Kidney (tissue), 14 donors: ENCODE results near the gene NEO1. TPM values are rescaled to one million over a fixed set of nuclear protein-coding genes. Genes with fewer than 3 reads are reported as not detected.

Source experiments
- DNase-seq, 5 donors: peaks; one replicate each; pipeline ENCODE4 v3.0.0-alpha.2; 2013 to 2020
- FAIRE-seq: peaks from 2 replicates; lab custom pipeline; 2012; peaks lifted over from hg19 to GRCh38; lab: Jason Lieb, UNC
- H3K27ac ChIP-seq, 2 donors: one replicate each; pipeline ENCODE4 v1.7.0; 2013; ENCODE audit warnings: low read depth in 2 of 2, low read length in 2 of 2, inconsistent platforms in 1 of 2
- H3K27me3 ChIP-seq: one replicate; pipeline ENCODE4 v1.7.1; 2013; ENCODE audit warnings: low read length, inconsistent platforms; ENCODE audit not compliant: control insufficient read depth, insufficient read depth
- H3K36me3 ChIP-seq, 3 donors: one replicate each; pipeline versions ENCODE4 v1.7.0 to v1.7.1; 2013; ENCODE audit warnings: low read length in 3 of 3, control low read depth in 1 of 3, inconsistent platforms in 1 of 3; ENCODE audit not compliant: insufficient read depth in 3 of 3, control insufficient read depth in 2 of 3
- H3K4me1 ChIP-seq, 3 donors: one replicate each; pipeline versions ENCODE4 v1.7.0 to v1.7.1; 2013; ENCODE audit warnings: low read length in 3 of 3, inconsistent platforms in 1 of 3, low read depth in 1 of 3; ENCODE audit not compliant: control insufficient read depth in 2 of 3, insufficient read depth in 2 of 3
- H3K4me3 ChIP-seq, 3 donors: one replicate each; pipeline versions ENCODE4 v1.7.0 to v1.8.1; 2013; ENCODE audit warnings: low read length in 3 of 3, control low read depth in 1 of 3, inconsistent platforms in 1 of 3
- H3K9ac ChIP-seq, 3 donors: one replicate each; pipeline versions ENCODE4 v1.7.0 to v1.7.1; 2013; ENCODE audit warnings: low read length in 3 of 3, control low read depth in 1 of 3, inconsistent platforms in 1 of 3
- H3K9me3 ChIP-seq, 3 donors: one replicate each; pipeline versions ENCODE4 v1.7.0 to v1.7.1; 2013; ENCODE audit warnings: low read length in 3 of 3, control low read depth in 1 of 3, inconsistent platforms in 1 of 3; ENCODE audit not compliant: control insufficient read depth in 2 of 3, insufficient read depth in 1 of 3
- CTCF ChIP-seq: IDR thresholded peaks from 3 replicates; pipeline ENCODE4 v1.5.1; 2012; ENCODE audit warnings: mild to moderate bottlenecking, moderate library complexity, borderline replicate concordance; ENCODE audit not compliant: insufficient read depth; ENCODE audit errors: extremely low read depth
- intact Hi-C: fragments of 100-400 bp; cut with DNase I; formaldehyde crosslinking; loops from one replicate; pipeline ENCODE4 v1.11.1; 2022
- polyA plus RNA-seq: library from polyadenylated mRNA; stranded (reverse); fragments of 350-450 nt; fragmentation: Illumina TruSeq; extraction: RNeasy Lipid Tissue Mini Kit (QIAGEN cat#74804); gene quantifications from one replicate; pipeline ENCODE4 v1.2.3, GENCODE V29; 2014; ENCODE audit warnings: low read depth, low replicate concordance; ENCODE audit not compliant: insufficient read depth
- total RNA-seq: library from RNA; stranded (reverse); fragmentation: NEBNext Ultra II Directional; extraction: Animal tissue kit (Norgen Biotek cat#: 25700); gene quantifications from one replicate; pipeline ENCODE4 v1.2.1, GENCODE V29; 2021
- donor health status: control.
- donor health status: control.
- donor health status: control.
- donor health status: control.
- donor health status: control.
- donor health status: DM: yes; HTN: yes; CAD: no.
- donor health status: Normal renal cell carcinoma (clear cell type).

Gene NEO1
- total and polyA plus RNA-seq, 2 donors from 2014 or later: 12.4 to 43.3 TPM

GRCh38 chr15:73320619-73321180, 268.4 kb downstream of the NEO1 start:
- no peaks in the 10 kb centered on the region for H3K36me3 ChIP-seq
- no peaks in the 10 kb centered on the region for H3K27me3 ChIP-seq
- no peaks in the 10 kb centered on the region for H3K9me3 ChIP-seq
- H3K27ac ChIP-seq: no peak overlapping the region
- H3K9ac ChIP-seq: no peak overlapping the region
- peak in 1 of 5 donors; percentile 3 for DNase-seq
- H3K4me3 ChIP-seq: no peak overlapping the region
- intact Hi-C loops: no loop called here
- no peaks in the 10 kb centered on the region for H3K4me1 ChIP-seq
- no peak for FAIRE-seq
- no peak for TF ChIP-seq CTCF

GRCh38 chr15:73321496-73322450, 269.5 kb downstream of the NEO1 start:
- peak in 1 of 5 donors; percentile 20 for DNase-seq
- Histone ChIP-seq H3K9me3 (no peaks in the 10 kb centered on the region), H3K9ac (no peak overlapping the region), H3K27ac (no peak overlapping the region), H3K4me1 (no peaks in the 10 kb centered on the region), H3K36me3 (no peaks in the 10 kb centered on the region), H3K27me3 (no peaks in the 10 kb centered on the region), H3K4me3 (no peak overlapping the region)
- TF ChIP-seq CTCF: no peak
- intact Hi-C loops: no loop called here
- no peak for FAIRE-seq

- FAIRE-seq (no peak), DNase-seq (peak in 2 of 5 donors; percentile 27 to 75)
- no peaks in the 10 kb centered on the region for H3K36me3 ChIP-seq
- H3K27ac ChIP-seq: no peak overlapping the region
- TF ChIP-seq CTCF: no peak
- H3K27me3 ChIP-seq: no peaks in the 10 kb centered on the region
- H3K9me3 ChIP-seq: no peaks in the 10 kb centered on the region
- no peak overlapping the region for H3K4me3 ChIP-seq
- intact Hi-C loops: no loop called here
- no peaks in the 10 kb centered on the region for H3K4me1 ChIP-seq
- H3K9ac ChIP-seq: no peak overlapping the region
Measured at GRCh38 chr15:73322665-73323373, 270.6 kb downstream of the NEO1 start.
